HepG2 (cell line): ENCODE data around the gene ELP4. TPM values are rescaled to one million over a fixed set of nuclear protein-coding genes. Genes with fewer than 3 reads are reported as not detected.

ENCODE experiments used
- BCLAF1 ChIP-seq: fragments of 450-650 bp; IDR thresholded peaks from 2 replicates; pipeline ENCODE4 v1.6.1; 2017; ENCODE audit warnings: mild to moderate bottlenecking
- CREM ChIP-seq, 2 experiments: sonication (generic) in 1 of 2; formaldehyde crosslinking in 1 of 2; IDR thresholded peaks; 2 replicates each; pipeline versions ENCODE4 v1.4.0 to v1.6.1; 2016 to 2020; ENCODE audit warnings: antibody characterized with exemption in 1 of 2, mild to moderate bottlenecking in 1 of 2, missing genetic modification reagents in 1 of 2
- PAXIP1 ChIP-seq: sonication (generic); formaldehyde crosslinking; conservative IDR thresholded peaks from 2 replicates; pipeline ENCODE4 v1.4.0; 2020; ENCODE audit warnings: mild to moderate bottlenecking, missing genetic modification reagents, moderate library complexity
- SRSF9 ChIP-seq: fragments of 200-400 bp; formaldehyde crosslinking; IDR thresholded peaks from 2 replicates; pipeline ENCODE4 v1.6.1; 2018; ENCODE audit warnings: borderline replicate concordance, mild to moderate bottlenecking, low read depth, low read length; ENCODE audit not compliant: insufficient read depth, poor library complexity, severe bottlenecking
- TFDP2 ChIP-seq: sonication (generic); formaldehyde crosslinking; IDR thresholded peaks from 2 replicates; pipeline ENCODE4 v1.4.0; 2020; ENCODE audit warnings: missing genetic modification reagents
- polyA plus RNA-seq, 8 experiments: library from polyadenylated mRNA; depleted of rRNA in 3 of 8; stranded (reverse) in 7 of 8; unstranded in 1 of 8; fragments of >200 nt; fragmentation: Illumina TruSeq in 4 of 8; extraction: Trizol in 4 of 8; gene quantifications; 2 replicates each; pipeline versions ENCODE4 v1.2.1 to v1.2.3, GENCODE V29; 2011 to 2016; ENCODE audit warnings: low read depth in 4 of 8, missing spikeins in 1 of 8, mixed read lengths in 1 of 8; ENCODE audit not compliant: insufficient read depth in 1 of 8
- total RNA-seq, 5 experiments: library from RNA; depleted of rRNA; stranded (reverse); fragments of >200 nt; fragmentation: Illumina TruSeq; extraction: Trizol; gene quantifications; 2 replicates each; pipeline ENCODE4 v1.2.3, GENCODE V29; 2016; ENCODE audit warnings: low read depth in 1 of 5

Gene ELP4
- total and polyA plus RNA-seq, 2 of the 13 experiments (the other 11 are each of a cell fraction or from before 2014, with no cell fraction given) = 12.8 to 19.1 TPM

GRCh38 chr11:31822175-31822926 is 312.8 kb downstream of the ELP4 start (continued):
- TF ChIP-seq PAXIP1 (CRISPR knock-in tag) (no peak), CREM (IDR thresholded peaks at IDR 0.05) (no peak), CREM (CRISPR knock-in tag; IDR thresholded peaks at IDR 0.05) (no peak), TFDP2 (CRISPR knock-in tag) (no peak), SRSF9 (no peak), BCLAF1 (no peak)
- TF ChIP-seq, all 625 proteins: peak for 0
